Activated naive CD4-positive, alpha-beta T cell treated with anti-CD3 and anti-CD28 coated beads, Interleukin-2, amount 50 U/mL, for 72 hours (primary cell): ENCODE results near the gene SLC30A3. TPM values are rescaled to one million over a fixed set of nuclear protein-coding genes. Genes with fewer than 3 reads are reported as not detected.
A peak's percentile ranks its signal among the peaks of the same experiment; 100 is the strongest.
"Not testable (repeated sequence)": the region's sequence is repeated elsewhere in the genome, so short reads cannot be mapped to it uniquely, and the experiment has no call there.

ENCODE experiments used
- ATAC-seq, 2 donors: fragments of 150-1000 bp; cut with Tn5 transposase; 2 replicates each; pipeline ENCODE4 v1.10.0; 2021; ENCODE audit warnings: mild to moderate bottlenecking in 2 of 2, moderate library complexity in 2 of 2
- DNase-seq, 2 donors: peaks; one replicate each; pipeline ENCODE4 v3.0.0; 2021 to 2022; ENCODE audit warnings: low spot score in 2 of 2
- H3K27ac Mint-ChIP-seq, 2 donors: one replicate each; pipeline ENCODE4 v1.8.0; 2022; ENCODE audit warnings: mild to moderate bottlenecking in 2 of 2, mixed read lengths in 2 of 2
- H3K36me3 Mint-ChIP-seq, 2 donors: one replicate each; pipeline ENCODE4 v1.8.0; 2022; ENCODE audit warnings: mixed read lengths in 2 of 2
- H3K9me3 Mint-ChIP-seq, 2 donors: one replicate each; pipeline ENCODE4 v1.8.0; 2022; ENCODE audit warnings: mixed read lengths in 2 of 2
- total RNA-seq, 2 donors: library from RNA; stranded (reverse); gene quantifications; one replicate each; pipeline ENCODE4 v1.2.3, GENCODE V29; 2022

Gene SLC30A3, protein sequence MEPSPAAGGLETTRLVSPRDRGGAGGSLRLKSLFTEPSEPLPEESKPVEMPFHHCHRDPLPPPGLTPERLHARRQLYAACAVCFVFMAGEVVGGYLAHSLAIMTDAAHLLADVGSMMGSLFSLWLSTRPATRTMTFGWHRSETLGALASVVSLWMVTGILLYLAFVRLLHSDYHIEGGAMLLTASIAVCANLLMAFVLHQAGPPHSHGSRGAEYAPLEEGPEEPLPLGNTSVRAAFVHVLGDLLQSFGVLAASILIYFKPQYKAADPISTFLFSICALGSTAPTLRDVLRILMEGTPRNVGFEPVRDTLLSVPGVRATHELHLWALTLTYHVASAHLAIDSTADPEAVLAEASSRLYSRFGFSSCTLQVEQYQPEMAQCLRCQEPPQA
- under 1 TPM; 0.68 to 0.88 TPM for total RNA-seq

DNA sequence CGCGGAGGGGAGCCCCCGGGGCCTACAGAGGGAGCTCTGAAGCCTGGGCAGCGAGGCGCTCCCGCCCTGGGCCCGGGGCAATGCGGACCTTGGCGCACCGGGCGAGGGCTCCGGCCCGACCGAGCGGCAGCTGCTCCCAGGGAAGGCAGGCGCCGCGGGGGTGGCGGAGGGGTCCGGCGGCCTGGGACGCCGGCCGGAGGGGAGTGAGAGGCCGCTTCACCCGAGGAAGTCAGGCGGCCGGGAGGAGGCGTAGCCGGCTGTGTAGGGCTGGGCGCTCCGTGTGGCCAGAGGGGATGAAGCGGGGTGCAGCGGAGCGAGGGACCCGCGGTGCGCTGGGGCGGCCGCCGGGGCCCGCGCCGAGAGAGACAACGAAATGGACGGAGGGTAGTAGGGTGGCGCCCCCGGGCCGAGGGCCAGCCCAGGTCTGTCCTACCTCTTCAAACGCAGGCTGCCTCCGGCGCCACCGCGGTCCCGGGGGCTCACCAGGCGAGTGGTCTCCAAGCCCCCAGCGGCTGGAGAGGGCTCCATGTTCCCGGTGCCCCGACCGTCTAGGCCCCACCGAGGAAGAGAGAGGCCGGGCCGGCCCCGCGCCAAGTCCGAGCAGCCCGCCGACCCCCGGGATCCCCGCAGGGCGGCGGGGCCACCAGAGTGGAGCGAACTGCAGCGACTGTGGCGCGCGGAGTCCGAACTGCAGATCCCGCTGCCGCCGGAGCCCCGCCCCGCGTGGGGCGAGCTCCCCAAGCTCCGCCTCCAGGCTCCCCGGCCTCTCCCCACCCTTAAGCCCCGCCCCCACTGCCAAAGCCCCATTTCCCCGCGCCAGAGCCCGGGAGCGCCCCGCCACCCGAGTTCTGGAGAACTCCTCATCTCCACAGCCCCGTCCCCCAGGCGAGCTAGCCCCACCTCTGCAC lies at the start of gene SLC30A3:
SLC30A3 (minus strand) TSS at position 669 of the 908 bp plus-strand sequence; CDS start at position 528, 141 bp downstream.
- peak; percentile 23 to 83 for ATAC-seq
- Mint-ChIP-seq H3K27ac (no peak within 1 kb of the TSS), H3K9me3 (no peaks in the 10 kb centered on the region)

DNA sequence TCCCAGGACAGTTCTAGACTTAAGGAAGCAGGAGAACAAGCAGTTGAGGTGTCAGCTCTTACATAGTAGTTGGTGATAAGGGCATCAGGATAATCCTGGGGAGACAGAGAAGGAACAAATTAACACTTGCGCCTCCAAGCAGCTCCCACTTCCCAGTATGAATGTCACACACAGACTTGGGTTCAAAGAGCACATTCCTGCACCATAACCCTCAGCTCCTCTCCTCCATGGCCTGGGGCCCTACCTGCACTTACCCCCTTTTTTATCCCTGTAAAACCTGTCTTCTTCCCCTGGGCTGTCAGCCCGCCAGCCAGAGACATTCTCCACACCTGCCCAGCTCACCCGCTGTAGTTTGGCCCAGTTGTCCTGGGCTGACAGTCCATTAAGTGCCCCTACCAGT lies 49.3 kb upstream of the SLC30A3 start:
- no peak overlapping the region for H3K27ac Mint-ChIP-seq
- no peaks in the 10 kb centered on the region for H3K9me3 Mint-ChIP-seq
- DNase-seq (no peak), ATAC-seq (no peak)
- H3K36me3 Mint-ChIP-seq: peaks cover 7 to 12% of the 10 kb centered on the region in 2 donors

More for the DNA sequence above, at the start of gene SLC30A3:
- peak in 1 of 2 donors; percentile 72 for DNase-seq
- peaks cover 5% of the 10 kb centered on the region in 2 donors for H3K36me3 Mint-ChIP-seq

DNA sequence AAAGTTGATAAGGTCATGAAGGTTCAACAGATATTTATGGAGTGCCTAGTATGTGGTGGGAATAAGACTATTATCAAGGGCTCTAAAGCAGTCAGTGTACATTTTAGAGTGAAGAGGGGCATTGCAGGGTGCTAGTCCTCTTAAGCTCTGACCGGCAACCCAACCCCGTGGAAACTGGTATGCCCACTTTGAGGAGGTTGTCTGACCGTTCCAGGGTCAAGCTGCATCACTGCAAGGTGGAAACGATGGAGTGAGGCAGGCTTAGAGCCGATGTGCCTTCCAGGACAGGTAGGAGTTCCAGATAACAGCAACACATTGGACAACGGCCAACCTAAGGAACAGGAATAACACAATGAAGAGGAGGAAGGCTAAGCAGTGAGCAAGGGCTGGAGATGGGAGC lies 46.8 kb upstream of the SLC30A3 start:
- DNase-seq: no peak
- no peak for ATAC-seq
- Mint-ChIP-seq H3K36me3 (peaks cover 7 to 12% of the 10 kb centered on the region in 2 donors), H3K27ac (no peak overlapping the region), H3K9me3 (no peaks in the 10 kb centered on the region)

DNA sequence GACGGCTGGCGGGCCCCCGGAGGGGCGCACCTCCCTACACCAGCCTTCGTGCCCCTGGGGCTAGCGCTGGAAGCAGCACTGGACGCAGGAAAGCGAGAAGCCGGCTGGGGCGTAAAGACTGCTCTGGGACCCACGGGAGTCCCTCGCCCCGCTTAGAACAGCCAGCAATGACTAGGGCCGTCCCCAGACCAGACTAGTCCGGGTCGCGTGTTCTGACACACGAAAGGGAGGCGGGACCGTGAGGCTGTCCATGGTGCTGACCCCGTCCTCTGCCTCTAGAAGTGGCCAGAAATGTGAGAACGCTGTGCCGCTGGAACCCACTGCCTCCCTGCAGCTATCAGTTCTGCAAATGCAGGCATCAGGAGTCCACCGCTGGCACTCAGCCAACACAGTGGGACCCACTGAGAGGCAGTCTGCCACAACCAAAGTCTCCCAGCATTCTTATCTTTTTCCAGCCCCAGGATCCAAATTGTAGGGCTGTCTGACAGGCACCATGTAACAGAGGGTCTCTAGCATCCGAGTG lies 45.6 kb upstream of the SLC30A3 start, which contains the start of gene UCN:
UCN (minus strand) TSS at position 87 of the 523 bp plus-strand sequence. CDS start 550 bp downstream, outside the sequence.
- H3K36me3 Mint-ChIP-seq: peaks cover 7 to 12% of the 10 kb centered on the region in 2 donors
- H3K27ac Mint-ChIP-seq: no peak within 1 kb of the TSS
- DNase-seq: no peak
- H3K9me3 Mint-ChIP-seq: no peaks in the 10 kb centered on the region
- ATAC-seq: no peak

- H3K36me3 Mint-ChIP-seq: peaks cover 7 to 12% of the 10 kb centered on the region in 2 donors
- ATAC-seq (no peak), DNase-seq (no peak)
- H3K9me3 Mint-ChIP-seq: no peaks in the 10 kb centered on the region
- no peak overlapping the region for H3K27ac Mint-ChIP-seq
Measured at GRCh38 chr2:27307545-27308358, 44.9 kb upstream of the SLC30A3 start.

GRCh38 chr2:27307287-27307544 lies 44.4 kb upstream of the SLC30A3 start:
- ATAC-seq (no peak), DNase-seq (no peak)
- Mint-ChIP-seq H3K36me3 (peaks cover 7 to 12% of the 10 kb centered on the region in 2 donors), H3K27ac (no peak overlapping the region), H3K9me3 (no peaks in the 10 kb centered on the region)

DNA sequence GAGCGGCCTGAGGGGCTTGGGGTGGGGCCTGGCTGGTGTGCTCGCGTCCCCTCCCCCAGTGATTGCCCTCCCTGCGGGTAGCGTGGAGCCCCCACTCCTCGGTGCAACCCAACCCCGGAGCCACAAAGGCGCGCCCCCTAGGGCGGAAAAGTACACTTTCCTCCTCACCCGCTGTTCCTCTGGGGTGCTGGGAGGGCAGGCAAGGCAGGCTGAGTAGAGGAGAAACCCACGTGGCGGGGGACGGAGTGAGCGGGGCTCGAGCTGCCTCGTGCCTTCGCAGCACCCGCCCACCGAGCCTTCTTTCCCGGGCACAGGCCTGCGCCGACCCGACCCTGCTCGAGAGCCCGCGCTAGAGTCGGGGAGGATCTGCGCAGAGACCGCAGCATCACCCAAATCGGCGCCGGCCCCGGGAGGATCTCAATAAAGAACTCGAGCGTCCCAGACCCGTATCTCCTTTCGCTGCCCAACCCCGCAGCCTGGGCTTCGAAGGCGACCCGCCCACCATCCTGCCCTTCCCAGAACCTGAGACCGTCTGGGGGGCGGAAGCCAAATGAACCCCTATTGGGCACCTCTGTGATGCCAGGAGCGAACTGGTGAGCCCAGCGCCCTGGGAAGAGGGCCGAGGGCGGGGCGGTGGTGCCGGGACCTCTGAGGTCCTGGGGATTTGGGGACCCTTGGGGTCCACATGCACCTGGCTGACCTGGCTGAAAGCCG lies 43.9 kb upstream of the SLC30A3 start:
- H3K27ac Mint-ChIP-seq: no peak overlapping the region
- ATAC-seq (peak; percentile 29 to 49), DNase-seq (peak in 1 of 2 donors; percentile 33)
- H3K36me3 Mint-ChIP-seq: peaks cover 7 to 12% of the 10 kb centered on the region in 2 donors
- H3K9me3 Mint-ChIP-seq: no peaks in the 10 kb centered on the region

DNA sequence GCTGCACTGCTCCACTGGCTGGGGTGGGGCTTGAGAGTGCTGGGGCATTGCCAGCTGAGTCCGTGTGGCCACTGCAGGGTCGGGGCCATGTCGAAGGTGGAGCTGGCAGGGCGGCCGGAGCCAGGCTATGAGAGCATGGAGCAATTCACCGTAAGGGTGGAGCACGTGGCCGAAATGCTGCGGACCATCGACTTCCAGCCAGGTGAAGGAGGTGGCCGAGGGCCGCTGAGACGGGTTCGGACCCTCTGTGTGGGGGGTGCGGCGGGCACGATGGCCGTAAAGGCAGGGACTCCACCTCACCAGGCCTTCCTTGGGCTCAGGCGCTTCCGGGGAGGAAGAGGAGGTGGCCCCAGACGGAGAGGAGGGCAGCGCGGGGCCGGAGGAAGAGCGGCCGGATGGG lies 43.3 kb upstream of the SLC30A3 start:
- DNase-seq: no peak
- Mint-ChIP-seq H3K9me3 (no peaks in the 10 kb centered on the region), H3K27ac (no peak overlapping the region), H3K36me3 (peaks cover 7 to 12% of the 10 kb centered on the region in 2 donors)
- peak; percentile 10 to 18 for ATAC-seq

GRCh38 chr2:27305516-27305915 lies 42.7 kb upstream of the SLC30A3 start:
- Mint-ChIP-seq H3K36me3 (peaks cover 7 to 12% of the 10 kb centered on the region in 2 donors), H3K9me3 (no peaks in the 10 kb centered on the region), H3K27ac (no peak overlapping the region)
- no peak for ATAC-seq
- DNase-seq: no peak

DNA sequence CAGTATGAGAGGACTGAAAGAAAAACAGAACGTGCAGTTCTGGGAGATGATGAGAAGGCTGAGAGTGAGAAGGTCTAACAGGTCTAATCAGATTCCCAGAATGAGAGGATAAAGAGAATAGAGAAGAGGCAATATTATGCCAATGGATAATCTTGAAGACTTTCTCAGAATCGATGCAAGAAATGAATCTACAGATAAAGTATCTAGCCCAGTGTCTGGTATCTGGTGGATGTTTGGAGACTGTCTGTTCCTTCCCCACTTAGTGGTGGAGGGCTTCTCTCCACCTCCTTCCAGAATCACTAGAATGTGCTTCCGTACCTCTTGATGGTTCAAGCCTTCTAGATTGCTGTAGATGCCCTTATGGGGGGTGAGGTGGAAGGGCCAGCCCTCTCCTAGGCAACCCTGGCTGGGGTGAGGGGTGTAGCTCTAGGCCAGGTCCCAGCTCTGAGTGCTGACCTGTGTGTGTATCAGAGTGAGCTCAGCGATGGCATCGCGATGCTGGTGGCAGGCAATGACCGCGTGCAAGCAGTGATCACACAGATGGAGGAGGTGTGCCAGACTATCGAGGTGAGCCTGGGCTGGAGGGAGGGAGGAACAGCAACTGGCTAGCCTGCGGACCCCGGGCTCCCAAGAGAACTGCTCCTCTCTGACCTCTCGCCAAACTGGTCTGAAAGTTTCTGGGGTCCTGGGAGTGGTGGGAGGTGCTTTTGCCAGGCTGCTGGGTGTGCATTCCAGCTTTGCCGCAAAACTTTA lies 41.8 kb upstream of the SLC30A3 start:
- no peak overlapping the region for H3K27ac Mint-ChIP-seq
- ATAC-seq: no peak
- DNase-seq: no peak

DNA sequence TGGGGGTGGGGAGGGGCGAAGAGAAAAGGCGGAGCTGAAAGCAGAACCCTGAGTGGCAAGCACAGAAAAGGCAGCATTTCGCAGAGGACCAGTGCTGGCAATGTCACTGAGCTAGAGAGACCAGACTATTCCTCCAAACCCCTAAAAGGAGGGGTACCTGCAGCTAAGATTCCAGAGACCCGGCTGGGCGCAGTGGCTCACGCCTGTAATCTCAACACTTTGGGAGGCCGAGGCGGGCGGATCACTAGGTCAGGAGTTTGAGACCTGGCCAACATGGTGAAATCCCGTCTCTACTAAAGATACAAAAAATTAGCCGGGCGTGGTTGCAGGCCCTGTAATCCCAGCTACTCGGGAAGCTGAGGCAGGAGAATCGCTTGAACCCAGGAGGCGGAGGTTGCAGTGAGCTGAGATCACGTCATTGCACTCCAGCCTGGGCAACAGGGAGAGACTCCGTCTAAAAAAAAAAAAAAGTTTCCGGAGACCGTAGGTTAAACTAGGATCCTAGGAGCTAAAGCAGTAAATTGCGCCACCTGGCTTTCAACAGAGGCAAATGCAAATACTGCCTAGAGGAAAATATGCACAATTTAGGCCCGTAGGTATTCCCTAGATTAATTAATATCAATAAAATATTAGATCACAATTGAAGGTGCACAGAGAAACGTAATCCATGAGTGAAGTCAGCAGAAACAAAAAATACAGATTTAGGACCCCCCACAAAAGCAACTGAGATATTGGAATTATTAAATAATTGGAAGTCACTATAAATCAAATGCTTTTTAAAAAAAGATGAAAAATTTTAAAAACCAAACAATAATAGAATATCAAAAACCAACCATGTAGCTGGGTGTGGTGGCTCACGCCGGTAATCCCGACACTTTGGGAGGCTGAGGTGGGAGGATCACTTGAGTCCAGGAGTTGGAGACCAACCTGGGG lies 40.5 kb upstream of the SLC30A3 start:
- Mint-ChIP-seq H3K36me3 (peaks cover 0 to under 1% of the 10 kb centered on the region in 2 donors), H3K27ac (no peak overlapping the region), H3K9me3 (no peaks in the 10 kb centered on the region)
- ATAC-seq (peak; percentile 69 to 87), DNase-seq (peak; percentile 55 to 62)

More for the DNA sequence above, 41.8 kb upstream of the SLC30A3 start:
- Mint-ChIP-seq H3K36me3 (peaks cover 2 to 10% of the 10 kb centered on the region in 2 donors), H3K9me3 (no peaks in the 10 kb centered on the region)

- not testable (repeated sequence) for H3K27ac Mint-ChIP-seq, ATAC-seq, H3K9me3 Mint-ChIP-seq, DNase-seq, H3K36me3 Mint-ChIP-seq
Measured at GRCh38 chr2:27300606-27301005, 37.8 kb upstream of the SLC30A3 start.

DNA sequence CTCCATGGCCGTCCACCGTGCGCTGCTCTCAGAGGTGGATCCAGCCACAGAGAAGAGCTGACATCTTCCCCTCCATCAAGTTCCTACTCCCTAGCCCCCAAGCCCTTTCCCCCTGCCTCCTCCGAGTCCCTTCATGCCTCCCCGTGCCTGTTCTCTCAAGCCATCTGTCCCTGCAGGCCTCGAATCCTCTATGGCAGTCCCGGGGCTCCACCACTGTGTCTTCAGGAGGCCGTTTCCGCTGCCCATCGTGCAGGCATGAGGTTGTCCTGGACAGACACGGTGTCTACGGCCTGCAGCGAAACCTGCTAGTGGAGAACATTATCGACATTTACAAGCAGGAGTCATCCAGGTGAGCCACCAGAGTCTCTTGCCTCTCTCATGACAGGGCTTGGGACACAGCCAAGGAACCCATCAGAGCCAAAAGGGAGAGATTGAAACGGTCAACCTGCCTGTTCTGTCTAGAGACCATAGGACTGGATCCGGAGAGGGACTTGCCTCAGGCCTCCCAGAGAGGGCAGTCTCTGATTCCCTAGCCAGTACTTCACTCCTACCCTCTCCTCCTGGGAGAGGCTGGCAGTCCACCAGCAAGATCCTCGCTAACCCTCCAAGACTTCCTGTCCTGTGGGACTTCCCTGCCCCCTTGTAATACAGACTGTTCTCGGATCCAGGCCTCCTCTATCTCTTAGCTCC lies 35.7 kb upstream of the SLC30A3 start:
- no peak for ATAC-seq
- no peaks in the 10 kb centered on the region for H3K9me3 Mint-ChIP-seq

DNA sequence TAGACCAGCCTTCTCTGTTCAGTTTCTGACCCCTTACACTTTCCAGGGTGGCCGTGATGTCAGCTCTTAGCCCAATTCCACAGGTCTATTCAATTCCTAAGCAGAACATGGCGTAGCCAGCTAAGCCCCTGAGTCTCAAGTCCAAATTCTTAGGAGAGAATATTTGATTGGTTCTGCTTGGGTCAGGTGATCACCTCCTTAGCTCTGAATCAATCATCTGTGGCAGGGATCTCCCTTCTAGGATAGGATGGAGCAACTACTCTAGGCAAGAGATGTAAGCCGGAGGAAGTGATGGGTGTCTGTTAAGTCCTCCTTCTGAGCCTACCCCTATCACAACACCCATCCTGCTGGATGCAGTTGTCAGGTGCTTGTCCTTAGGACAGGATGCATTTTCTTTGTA lies 34.3 kb upstream of the SLC30A3 start:
- no peak for DNase-seq
- H3K36me3 Mint-ChIP-seq: no peaks in the 10 kb centered on the region
- no peaks in the 10 kb centered on the region for H3K9me3 Mint-ChIP-seq
- no peak overlapping the region for H3K27ac Mint-ChIP-seq
- ATAC-seq: no peak

More for the DNA sequence above, 35.7 kb upstream of the SLC30A3 start:
- no peak for DNase-seq
- H3K27ac Mint-ChIP-seq: no peak overlapping the region
- no peaks in the 10 kb centered on the region for H3K36me3 Mint-ChIP-seq
